CD4-positive, alpha-beta T cell (primary cell): ENCODE data around the gene LZTS3. TPM values are rescaled to one million over a fixed set of nuclear protein-coding genes. Genes with fewer than 3 reads are reported as not detected.

Source experiments
- ATAC-seq: fragments of 200-7000 bp; cut with Tn5 transposase; one replicate; pipeline ENCODE4 v1.10.0; 2022; ENCODE audit warnings: mild to moderate bottlenecking; ENCODE audit not compliant: poor library complexity
- CTCF ChIA-PET: fragments of 350-600 bp; sonication (Branson Sonifier 250); formaldehyde crosslinking; loops from one replicate; lab custom pipeline; 2021; ENCODE audit warnings: antibody characterized with exemption, inconsistent platforms; lab: Charles Lee
- POLR2A ChIA-PET: fragments of 350-600 bp; sonication (Branson Sonifier 250); formaldehyde crosslinking; loops from one replicate; lab custom pipeline; 2021; ENCODE audit warnings: antibody characterized with exemption, inconsistent platforms; lab: Charles Lee
- DNase-seq, 14 experiments: peaks; one replicate each; pipeline ENCODE4 v3.0.0-alpha.2; 2013 to 2020; ENCODE audit warnings: mixed read lengths in 2 of 14
- H3K27ac ChIP-seq, 2 donors: one replicate each; pipeline versions ENCODE4 v1.5.1 to v1.7.0; 2013; ENCODE audit warnings: low read length in 2 of 2, low read depth in 1 of 2, mild to moderate bottlenecking in 1 of 2
- H3K27me3 ChIP-seq, 2 experiments: 1 replicate in 1 of 2; 2 replicates in 1 of 2; pipeline versions ENCODE4 v1.6.1 to v1.7.0; 2013; ENCODE audit warnings: low read length in 2 of 2, control low read depth in 1 of 2, mild to moderate bottlenecking in 1 of 2, moderate library complexity in 1 of 2; ENCODE audit not compliant: insufficient read depth in 2 of 2, control insufficient read depth in 1 of 2
- H3K36me3 ChIP-seq: one replicate; pipeline ENCODE4 v1.6.1; 2013; ENCODE audit warnings: low read length, control low read depth; ENCODE audit not compliant: insufficient read depth
- H3K4me1 ChIP-seq: one replicate; pipeline ENCODE4 v1.6.1; 2013; ENCODE audit warnings: low read length, control low read depth; ENCODE audit not compliant: insufficient read depth
- H3K4me3 ChIP-seq: one replicate; pipeline ENCODE4 v1.5.1; 2013; ENCODE audit warnings: mild to moderate bottlenecking, low read length, moderate library complexity
- H3K9me3 ChIP-seq, 2 experiments: 1 replicate in 1 of 2; 2 replicates in 1 of 2; pipeline versions ENCODE4 v1.6.1 to v1.7.0; 2013; ENCODE audit warnings: low read length in 2 of 2, mild to moderate bottlenecking in 2 of 2, control low read depth in 1 of 2, moderate library complexity in 1 of 2; ENCODE audit not compliant: control insufficient read depth in 1 of 2, insufficient read depth in 1 of 2
- H3K27ac Mint-ChIP-seq: one replicate; pipeline ENCODE4 v1.8.0; 2020; ENCODE audit warnings: mixed read lengths
- H3K27me3 Mint-ChIP-seq: one replicate; pipeline ENCODE4 v1.8.0; 2021; ENCODE audit warnings: mixed read lengths
- H3K36me3 Mint-ChIP-seq: one replicate; pipeline ENCODE4 v1.8.0; 2021; ENCODE audit warnings: low read depth, mixed read lengths
- H3K4me1 Mint-ChIP-seq: one replicate; pipeline ENCODE4 v1.8.0; 2021; ENCODE audit warnings: low read depth, mixed read lengths
- H3K4me3 Mint-ChIP-seq: one replicate; pipeline ENCODE4 v1.8.0; 2020; ENCODE audit warnings: mild to moderate bottlenecking, mixed read lengths
- H3K9me3 Mint-ChIP-seq: one replicate; pipeline ENCODE4 v1.8.0; 2020; ENCODE audit warnings: mixed read lengths
- intact Hi-C, 2 experiments: fragments of 100-400 bp; cut with DNase I in 1 of 2; cut with micrococcal nuclease in 1 of 2; formaldehyde crosslinking; loops; one replicate each; pipeline versions ENCODE4 v1.15.1 to v1.9.0; 2023 to 2025; cut with DNase I, micrococcal nuclease
- total RNA-seq, 174 experiments: library from RNA in 2 of 174; stranded (reverse) in 2 of 174; gene quantifications; one replicate each; pipeline ENCODE4 v1.2.3 and lab custom pipeline; 2021 to 2026
- TF ChIP-seq, protein P1 (sequence below): fragments of 200-600 bp; IDR thresholded peaks from one replicate; pipeline ENCODE4 v1.8.0; 2022; ENCODE audit warnings: antibody characterized with exemption, mild to moderate bottlenecking

LZTS3 gene
- total RNA-seq, 2 experiments from 2014 or later, result 22.2 to 22.4 TPM

- intact Hi-C loops, result loop anchor here in 1 of 2 experiments (10.0 kb wide), 1 partner anchor 156 kb away; no protein-coding TSS in a partner anchor
- H3K4me1 ChIP-seq, result peaks cover 28% of the 10 kb centered on the region
- Mint-ChIP-seq H3K4me1 (peaks cover 26% of the 10 kb centered on the region), H3K27ac (peak overlapping the region; percentile 83), H3K4me3 (peak overlapping the region; percentile 96), H3K9me3 (no peaks in the 10 kb centered on the region), H3K27me3 (no peaks in the 10 kb centered on the region), H3K36me3 (peaks cover 35% of the 10 kb centered on the region)
- POLR2A ChIA-PET, result interaction anchor here (0.8 to 3.2 kb wide), 3 partner anchors 13 to 52 kb away, joined by 3 to 23 read pairs (median 3); no protein-coding TSS in a partner anchor
- no peaks in the 10 kb centered on the region for H3K9me3 ChIP-seq
- H3K4me3 ChIP-seq, result peak overlapping the region; percentile 99
- CTCF ChIA-PET, result interaction anchor here (0.5 to 1.5 kb wide), 2 partner anchors 9 to 42 kb away, joined by 3 to 4 read pairs; no protein-coding TSS in a partner anchor
- ATAC-seq (no peak), DNase-seq (no peak)
- no peaks in the 10 kb centered on the region for H3K27me3 ChIP-seq
- H3K27ac ChIP-seq, result no peak overlapping the region
- TF ChIP-seq, protein P1, sequence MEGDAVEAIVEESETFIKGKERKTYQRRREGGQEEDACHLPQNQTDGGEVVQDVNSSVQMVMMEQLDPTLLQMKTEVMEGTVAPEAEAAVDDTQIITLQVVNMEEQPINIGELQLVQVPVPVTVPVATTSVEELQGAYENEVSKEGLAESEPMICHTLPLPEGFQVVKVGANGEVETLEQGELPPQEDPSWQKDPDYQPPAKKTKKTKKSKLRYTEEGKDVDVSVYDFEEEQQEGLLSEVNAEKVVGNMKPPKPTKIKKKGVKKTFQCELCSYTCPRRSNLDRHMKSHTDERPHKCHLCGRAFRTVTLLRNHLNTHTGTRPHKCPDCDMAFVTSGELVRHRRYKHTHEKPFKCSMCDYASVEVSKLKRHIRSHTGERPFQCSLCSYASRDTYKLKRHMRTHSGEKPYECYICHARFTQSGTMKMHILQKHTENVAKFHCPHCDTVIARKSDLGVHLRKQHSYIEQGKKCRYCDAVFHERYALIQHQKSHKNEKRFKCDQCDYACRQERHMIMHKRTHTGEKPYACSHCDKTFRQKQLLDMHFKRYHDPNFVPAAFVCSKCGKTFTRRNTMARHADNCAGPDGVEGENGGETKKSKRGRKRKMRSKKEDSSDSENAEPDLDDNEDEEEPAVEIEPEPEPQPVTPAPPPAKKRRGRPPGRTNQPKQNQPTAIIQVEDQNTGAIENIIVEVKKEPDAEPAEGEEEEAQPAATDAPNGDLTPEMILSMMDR, result no peak
- H3K36me3 ChIP-seq, result peaks cover 12% of the 10 kb centered on the region
Observed at GRCh38 chr20:3210346-3210745, 37.0 kb upstream of the LZTS3 start.

DNA sequence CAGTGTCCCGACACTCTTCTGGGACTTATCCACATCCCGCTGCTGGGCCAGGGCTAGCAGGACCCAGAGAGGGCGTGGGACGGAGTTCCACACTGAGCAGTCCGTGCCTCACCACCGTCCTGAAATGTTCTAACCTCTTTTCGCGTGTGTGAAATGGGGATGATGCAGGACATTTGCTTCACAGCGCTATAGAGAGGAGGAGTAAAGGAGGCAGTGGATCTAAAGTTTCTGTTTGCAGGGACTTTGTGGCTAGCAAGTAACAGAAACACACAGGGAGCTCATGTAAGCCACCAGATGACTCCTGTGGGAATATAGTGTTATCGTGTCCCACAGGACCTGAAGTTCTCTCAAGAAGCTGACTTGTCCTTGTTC is 36.6 kb upstream of the LZTS3 start:
- H3K9me3 Mint-ChIP-seq, result no peaks in the 10 kb centered on the region

DNA sequence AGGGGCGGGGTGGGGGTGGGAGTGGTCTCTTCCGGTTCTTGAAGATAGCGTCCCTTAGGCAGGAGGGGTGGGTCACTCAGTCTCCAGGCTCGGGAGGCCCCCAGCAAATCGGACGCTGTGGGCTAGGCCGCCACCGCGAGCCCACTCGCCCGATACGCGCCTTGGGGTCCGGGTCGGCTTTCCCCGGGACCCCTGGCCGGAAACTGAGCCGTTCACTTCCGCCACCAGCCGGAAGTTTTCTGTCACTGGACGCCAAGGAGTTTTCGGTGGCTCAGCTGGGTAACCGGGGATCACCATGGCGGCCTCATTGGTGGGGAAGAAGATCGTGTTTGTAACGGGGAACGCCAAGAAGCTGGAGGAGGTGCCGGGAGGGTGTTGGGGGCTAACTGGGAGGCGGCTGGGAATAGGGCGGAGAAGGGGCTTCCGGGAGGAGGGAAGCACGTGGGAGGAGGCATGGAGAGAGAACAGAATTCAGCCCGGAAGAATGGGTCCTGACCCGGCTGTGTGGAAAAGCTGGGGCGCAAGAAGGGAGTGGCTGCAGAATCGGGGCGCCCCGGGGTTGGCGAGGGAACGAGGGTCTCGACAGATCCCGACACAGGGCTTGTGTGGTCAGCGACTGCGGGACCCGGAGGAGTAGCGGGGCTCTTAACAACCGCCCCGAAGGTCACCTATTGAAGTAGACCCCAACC is 36.1 kb upstream of the LZTS3 start, which contains the start of gene ITPA:
Gene ITPA, plus strand, starts transcription at position 242 of the 689 bp plus-strand sequence. Its CDS starts 54 bp downstream, at position 296.
- Histone ChIP-seq H3K4me1 (peaks cover 32% of the 10 kb centered on the region), H3K36me3 (peaks cover 6% of the 10 kb centered on the region), H3K27me3 (no peaks in the 10 kb centered on the region), H3K4me3 (peak within 1 kb of the TSS; percentile 99), H3K9me3 (no peaks in the 10 kb centered on the region), H3K27ac (peak within 1 kb of the TSS; percentile 73 to 89)
- intact Hi-C loops, result loop anchor here in 1 of 2 experiments (5.0 to 10.0 kb wide), 4 partner anchors 92 to 198 kb away; partner anchors contain the start of genes DNAAF9, GNRH2, MRPS26 and OXT
- TF ChIP-seq, protein P1, result no peak
- peaks cover 38% of the 10 kb centered on the region for H3K36me3 Mint-ChIP-seq
- no peaks in the 10 kb centered on the region for H3K27me3 Mint-ChIP-seq
- peaks cover 30% of the 10 kb centered on the region for H3K4me1 Mint-ChIP-seq
- ChIA-PET POLR2A (interaction anchor here (0.8 to 3.2 kb wide), 6 partner anchors 14 to 156 kb away, joined by 3 to 23 read pairs (median 3); no protein-coding TSS in a partner anchor), CTCF (interaction anchor here (1.5 kb wide), 1 partner anchor 9 kb away, joined by 4 read pairs; no protein-coding TSS in a partner anchor)
- peak within 1 kb of the TSS; percentile 96 for H3K4me3 Mint-ChIP-seq
- ATAC-seq (peak; percentile 25), DNase-seq (peak; percentile 27 to 74 (median 50))
- H3K27ac Mint-ChIP-seq, result peak within 1 kb of the TSS; percentile 83
- no peaks in the 10 kb centered on the region for H3K9me3 Mint-ChIP-seq

More for the DNA sequence above, 36.6 kb upstream of the LZTS3 start:
- ChIA-PET POLR2A (interaction anchor here (0.8 to 3.2 kb wide), 6 partner anchors 13 to 157 kb away, joined by 3 to 23 read pairs (median 3); no protein-coding TSS in a partner anchor), CTCF (interaction anchor here (0.5 to 1.5 kb wide), 2 partner anchors 9 to 42 kb away, joined by 3 to 4 read pairs; no protein-coding TSS in a partner anchor)
- Mint-ChIP-seq H3K4me3 (peak overlapping the region; percentile 96), H3K4me1 (peaks cover 26% of the 10 kb centered on the region), H3K27ac (peak overlapping the region; percentile 83), H3K36me3 (peaks cover 35% of the 10 kb centered on the region), H3K27me3 (no peaks in the 10 kb centered on the region)
- peak overlapping the region; percentile 99 for H3K4me3 ChIP-seq
- intact Hi-C loops, result loop anchor here (5.0 to 10.0 kb wide), 5 partner anchors 93 to 197 kb away; partner anchors contain the start of genes DNAAF9 (in 1 of the 2), GNRH2 (in 1 of the 2), MRPS26 (in 1 of the 2) and OXT (in 1 of the 2)
- peak in 2 of 14 experiments; percentile 9 to 19 for DNase-seq
- H3K27me3 ChIP-seq, result no peaks in the 10 kb centered on the region
- ATAC-seq, result peak; percentile 12
- H3K9me3 ChIP-seq, result no peaks in the 10 kb centered on the region
- H3K4me1 ChIP-seq, result peaks cover 28% of the 10 kb centered on the region
- H3K36me3 ChIP-seq, result peaks cover 8% of the 10 kb centered on the region
- TF ChIP-seq, protein P1, result no peak
- peak overlapping the region; percentile 73 to 89 for H3K27ac ChIP-seq
